NCI-H510A (cell line): Measurements from ENCODE around the gene SHLD2.
"Not testable (repeated sequence)": the region's sequence is repeated elsewhere in the genome, so short reads cannot be mapped to it uniquely, and the experiment has no call there.

ENCODE experiments used
- DNase-seq: peaks from one replicate; lab custom pipeline; 2025; lab: John Stamatoyannopoulos, UW

Gene SHLD2

DNA sequence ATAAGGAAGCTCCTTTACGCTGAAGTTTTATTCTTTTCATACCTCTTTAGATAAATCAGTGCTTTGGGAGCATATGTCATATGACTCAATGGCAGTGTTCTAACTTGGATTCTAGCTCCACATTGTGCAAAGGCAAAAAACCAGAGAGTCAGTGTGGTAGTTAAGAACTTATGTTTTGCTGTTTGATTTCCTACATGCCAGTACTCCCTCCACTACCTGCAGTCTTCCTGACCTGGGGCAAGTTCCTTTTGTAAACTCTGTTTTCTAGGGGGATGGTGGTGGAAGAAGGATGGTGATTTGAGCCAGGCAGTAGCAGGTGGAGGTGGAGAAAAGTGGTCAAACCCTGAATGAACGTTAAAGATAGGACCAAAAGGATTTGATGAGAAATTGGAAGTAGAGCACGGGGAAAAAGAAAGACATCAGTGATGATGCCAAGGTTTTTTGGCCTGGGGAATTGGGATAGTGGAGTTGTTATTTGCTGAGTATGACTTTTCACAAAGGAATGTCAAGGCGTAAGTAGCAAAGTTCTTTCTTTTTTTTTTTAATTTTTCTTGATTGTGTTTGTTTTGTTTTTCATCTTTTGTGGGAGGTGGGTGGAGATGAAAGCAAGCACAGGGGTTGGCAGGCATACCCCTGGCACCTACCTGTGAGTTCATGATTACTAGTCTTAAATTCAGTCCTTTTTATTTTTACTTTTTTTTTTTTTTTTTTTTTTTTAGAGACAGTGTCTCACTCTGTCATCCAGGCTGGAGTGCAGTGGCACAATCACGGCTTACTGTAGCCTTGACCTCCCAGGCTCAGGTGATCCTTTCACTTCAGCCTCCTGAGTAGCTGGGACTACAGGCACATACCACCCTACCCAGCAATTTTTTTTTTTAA lies 47.5 kb downstream of the SHLD2 start:
- not testable (repeated sequence) for DNase-seq

DNA sequence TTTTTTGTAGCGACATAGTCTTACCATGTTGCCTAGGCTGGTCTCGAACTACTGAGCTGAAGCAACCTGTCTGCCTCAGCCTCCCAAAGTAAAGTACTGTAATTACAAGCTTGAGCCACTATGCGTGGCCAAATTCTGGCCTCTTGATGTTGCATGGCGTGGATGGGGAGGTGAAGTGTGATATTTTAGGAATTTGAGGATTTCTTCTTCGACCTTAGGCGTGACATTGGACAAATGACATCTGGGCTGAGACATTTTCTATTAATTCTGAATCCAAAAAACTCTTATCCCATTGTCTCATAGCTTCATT lies 48.1 kb downstream of the SHLD2 start:
- DNase-seq: not testable (repeated sequence)

DNA sequence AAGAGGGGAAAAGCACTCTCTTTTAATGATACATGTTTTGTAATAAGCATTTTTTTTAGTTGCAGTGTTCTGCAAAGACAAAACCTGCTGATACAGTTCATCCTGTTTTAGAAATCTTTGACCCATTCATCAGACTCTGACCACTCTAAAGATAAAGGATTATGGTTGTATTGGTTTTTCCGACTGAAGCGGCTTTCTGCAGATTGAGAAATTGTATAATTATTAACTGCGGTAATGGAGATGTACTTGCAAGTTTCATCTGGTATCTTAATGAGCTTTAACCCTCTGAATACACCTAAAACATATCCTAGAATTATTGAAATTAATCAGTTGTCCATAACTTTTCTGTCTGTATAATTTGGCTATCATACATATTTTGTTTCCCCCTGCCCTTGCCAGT lies 50.6 kb downstream of the SHLD2 start:
- not testable (repeated sequence) for DNase-seq

DNA sequence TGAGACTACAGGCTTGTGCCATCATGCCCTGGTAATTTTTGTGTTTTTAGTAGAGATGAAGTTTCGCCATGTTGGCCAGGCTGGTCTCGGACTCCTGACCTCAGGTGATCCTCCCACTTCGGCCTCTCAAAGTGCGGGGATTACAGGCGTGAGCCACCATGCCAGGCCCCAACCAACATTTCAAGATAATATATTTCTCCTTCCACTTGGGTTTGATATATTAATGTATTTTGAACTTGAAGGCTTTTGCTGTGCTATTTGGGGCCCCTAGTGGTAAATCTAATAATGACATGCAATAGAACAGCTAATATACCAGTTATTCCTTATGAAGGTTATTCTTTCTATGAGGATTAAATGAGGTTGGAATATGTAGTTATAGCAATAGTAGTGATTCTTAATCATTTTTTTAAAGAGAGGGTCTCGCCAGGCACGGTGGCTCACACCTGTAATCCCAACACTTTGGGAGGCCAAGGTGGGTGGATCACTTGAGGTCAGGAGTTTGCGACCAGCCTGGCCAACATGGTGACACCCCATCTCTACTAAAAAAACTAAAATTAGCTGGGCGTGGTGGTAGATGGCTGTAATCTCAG lies 54.1 kb downstream of the SHLD2 start:
- not testable (repeated sequence) for DNase-seq

DNA sequence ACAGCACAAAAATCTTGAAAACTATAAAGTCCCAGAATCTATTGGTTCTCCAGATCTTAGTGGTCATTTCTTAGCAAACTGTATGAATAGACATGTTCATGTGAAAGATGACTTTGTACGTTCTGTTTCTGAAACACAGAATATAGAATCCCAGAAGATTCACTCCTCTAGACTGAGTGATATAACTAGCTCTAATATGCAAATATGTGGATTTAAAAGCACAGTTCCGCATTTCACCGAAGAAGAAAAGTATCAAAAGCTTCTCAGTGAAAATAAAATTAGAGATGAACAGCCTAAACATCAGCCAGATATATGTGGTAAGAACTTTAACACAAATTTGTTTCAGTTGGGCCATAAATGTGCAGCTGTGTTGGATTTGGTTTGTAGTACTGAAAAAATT lies 56.5 kb downstream of the SHLD2 start:
- DNase-seq: not testable (repeated sequence)

DNA sequence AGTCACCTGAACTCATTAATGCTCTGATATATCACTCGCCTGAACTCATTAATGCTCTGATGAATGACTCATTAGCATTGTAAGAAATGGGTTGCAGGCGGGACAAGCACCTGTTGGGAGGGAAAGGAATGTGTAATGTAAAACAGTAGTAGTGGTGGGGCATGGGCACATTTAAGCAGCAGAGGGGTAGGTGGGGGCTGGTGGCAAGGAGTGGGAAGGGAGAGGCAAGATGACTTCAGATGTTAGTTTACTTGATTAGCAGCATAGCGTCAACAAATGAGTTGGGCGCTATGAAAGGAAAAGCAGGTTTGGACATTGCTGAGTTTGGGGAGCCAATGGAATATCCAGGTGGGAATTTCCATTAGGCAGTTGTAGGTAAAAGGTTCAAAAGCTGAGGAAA lies 61.8 kb downstream of the SHLD2 start:
- DNase-seq: not testable (repeated sequence)

DNA sequence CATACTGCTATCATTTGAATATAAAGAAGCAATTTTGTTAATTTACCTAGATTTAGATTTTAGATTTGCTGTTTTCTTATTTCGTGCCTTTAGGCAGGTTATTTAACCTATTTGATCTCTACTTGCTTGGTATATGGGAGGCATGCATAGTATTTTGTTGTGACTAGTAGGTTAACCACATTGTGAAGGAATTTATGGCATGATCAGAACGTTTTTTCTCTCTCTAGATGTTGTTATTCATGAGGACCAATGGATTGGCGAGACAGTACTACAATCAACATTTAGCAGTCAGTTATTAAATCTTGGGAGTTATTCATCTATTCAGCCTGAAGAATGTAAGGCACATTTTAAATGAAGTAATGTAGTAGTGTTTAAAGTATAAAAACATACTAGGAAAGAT lies 62.8 kb downstream of the SHLD2 start:
- DNase-seq: not testable (repeated sequence)

DNA sequence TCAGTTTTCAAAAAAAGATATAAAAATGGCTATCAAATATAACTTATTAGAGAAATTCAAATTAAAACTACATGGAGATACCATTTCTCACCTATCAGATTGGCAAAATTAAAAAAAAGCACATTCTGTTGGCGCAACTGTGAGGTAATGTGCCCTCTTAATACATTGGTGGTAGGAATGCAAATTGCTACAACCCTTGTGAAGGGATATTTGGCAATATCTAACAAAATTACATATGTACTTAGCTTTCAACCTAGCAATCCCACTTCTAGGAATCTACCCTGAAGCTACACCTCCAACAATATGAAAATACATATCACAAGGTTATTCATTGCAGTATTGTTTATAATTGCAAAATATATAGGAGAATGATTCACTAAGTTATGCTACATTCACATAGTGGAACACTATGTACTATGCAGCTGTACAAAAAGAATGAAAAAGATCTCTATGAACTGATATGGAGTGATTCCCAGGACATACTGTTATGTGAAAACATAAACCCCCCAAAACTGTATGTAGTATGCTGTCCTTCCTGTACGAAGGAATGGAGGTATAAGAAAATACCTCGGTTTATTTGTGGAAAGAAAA lies 67.8 kb downstream of the SHLD2 start:
- not testable (repeated sequence) for DNase-seq

DNA sequence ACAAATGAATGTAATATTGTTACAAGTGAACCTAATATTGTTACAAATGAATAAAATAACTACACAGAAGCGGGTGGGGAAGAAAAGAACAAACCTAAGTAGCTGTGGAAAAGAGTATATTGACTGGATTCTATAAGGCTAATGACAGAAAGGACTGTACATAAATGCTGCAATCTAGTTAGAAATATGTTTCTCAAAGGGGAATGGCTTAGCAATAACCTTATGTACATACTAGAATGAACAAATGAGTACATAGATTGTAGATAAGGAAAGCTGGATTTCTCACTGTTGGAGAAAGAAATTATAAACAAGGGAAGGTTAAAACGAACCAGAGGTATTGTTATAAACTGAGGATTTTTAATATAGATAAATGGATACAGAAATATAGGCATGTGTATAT lies 68.4 kb downstream of the SHLD2 start:
- DNase-seq: not testable (repeated sequence)

DNA sequence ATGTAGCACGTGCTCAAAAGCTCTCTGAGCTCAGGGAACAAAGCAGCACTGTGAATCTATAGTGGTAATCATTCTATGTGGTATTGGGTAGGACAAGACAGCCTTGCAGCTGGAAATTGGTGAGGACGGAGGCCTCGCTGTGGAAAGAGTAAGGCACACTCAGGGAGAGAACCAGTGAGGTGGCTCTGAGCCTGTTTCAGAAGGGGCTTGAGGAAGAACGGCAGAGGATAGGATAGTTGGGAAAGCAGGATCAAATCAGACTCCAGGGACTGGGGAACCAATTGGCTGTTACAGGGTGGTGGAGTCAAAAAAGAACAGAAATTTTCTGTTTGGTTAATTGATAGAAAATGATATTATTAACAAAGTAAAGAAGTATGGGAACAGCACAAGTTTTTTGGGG lies 74.9 kb downstream of the SHLD2 start:
- DNase-seq: not testable (repeated sequence)

DNA sequence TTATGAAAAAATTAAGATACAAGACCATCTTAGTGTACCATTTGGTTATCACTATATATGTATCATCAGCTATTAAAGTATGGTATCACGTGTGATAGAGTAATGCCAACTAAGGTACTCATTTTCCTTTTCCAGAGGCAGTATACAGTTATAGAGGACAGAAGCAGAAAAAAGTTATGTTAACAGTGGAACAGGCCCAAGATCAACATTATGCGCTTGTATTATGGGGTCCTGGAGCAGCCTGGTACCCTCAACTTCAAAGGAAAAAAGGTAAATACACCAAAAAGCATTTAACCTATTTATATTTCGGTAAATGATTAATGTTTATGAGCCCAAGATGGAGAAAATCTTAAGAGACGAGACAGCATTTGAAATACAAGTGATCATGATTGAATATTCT lies 75.7 kb downstream of the SHLD2 start:
- not testable (repeated sequence) for DNase-seq

DNA sequence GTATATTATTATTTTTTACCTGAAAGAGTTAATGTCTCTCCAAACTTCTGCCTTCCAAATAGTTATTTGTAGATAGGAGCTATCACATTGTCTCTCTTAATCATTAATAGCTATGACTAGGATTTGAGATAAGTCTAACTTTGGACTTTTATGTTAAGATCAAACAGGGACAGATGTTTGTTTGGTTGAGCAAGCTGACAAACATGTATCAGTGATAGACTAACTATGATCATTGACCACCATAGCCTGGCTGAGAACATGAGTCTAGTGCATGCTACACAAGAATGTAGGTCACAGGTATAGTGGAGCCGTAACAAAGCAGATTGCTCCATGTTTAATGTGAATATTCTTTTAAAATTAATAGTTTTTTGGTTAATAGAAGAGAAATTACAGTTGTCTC lies 76.7 kb downstream of the SHLD2 start:
- not testable (repeated sequence) for DNase-seq

DNA sequence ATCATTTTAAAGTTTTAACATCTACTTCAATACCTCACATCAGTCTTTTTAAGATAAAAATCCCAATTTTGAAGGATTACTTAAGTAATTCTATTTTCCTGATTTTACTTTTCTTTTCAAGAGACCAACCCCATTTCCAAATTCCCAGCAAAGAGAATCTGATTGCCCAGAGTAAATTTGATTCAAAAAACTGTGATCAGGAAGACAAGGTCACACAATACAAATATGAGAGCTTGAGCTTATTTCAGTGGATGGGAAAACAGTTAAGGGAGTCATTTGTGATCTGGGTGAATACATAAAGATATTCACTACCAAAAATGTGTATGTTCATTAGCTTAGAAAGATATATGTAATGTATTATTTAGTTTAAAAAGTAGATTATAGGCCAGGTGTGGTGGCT lies 77.2 kb downstream of the SHLD2 start:
- not testable (repeated sequence) for DNase-seq

DNA sequence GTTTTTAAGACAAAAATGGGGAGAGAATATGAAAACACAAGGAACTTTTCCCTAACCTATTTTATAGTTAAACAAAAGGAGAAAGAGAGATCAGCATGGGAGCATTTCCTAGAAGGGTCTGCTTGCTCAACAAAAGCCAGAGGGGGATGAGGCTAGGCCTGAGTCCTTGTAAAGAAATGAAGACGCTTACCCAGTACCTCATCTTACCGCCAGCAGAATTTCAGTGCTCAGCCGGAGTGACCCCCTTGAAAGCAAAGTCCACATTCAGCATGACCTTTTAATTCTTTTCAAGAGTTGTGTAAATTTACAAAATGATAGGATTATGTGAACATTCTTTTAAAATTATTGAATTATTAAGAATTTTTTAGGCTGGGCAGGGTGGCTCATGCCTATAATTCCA lies 82.6 kb downstream of the SHLD2 start:
- not testable (repeated sequence) for DNase-seq

DNA sequence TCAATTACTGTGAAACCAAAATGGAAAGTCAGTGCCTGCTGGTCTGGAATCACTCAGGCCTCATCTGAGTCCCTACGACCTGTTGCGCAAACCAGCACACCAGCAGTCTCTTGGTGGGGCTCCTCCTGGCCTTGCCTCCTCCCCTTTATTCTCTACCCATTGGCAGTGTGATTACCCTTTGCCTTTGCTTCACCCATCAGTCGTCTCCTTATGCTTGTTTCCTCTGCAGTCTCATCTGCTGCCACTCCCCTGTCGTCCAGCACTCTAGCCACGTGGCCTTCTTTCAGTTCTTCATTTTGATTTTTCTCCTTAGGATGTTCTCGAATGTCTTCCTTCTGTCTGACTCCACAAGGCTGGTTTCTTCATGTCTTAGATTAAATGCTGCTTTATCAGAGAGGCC lies 89.4 kb downstream of the SHLD2 start:
- DNase-seq: not testable (repeated sequence)

DNA sequence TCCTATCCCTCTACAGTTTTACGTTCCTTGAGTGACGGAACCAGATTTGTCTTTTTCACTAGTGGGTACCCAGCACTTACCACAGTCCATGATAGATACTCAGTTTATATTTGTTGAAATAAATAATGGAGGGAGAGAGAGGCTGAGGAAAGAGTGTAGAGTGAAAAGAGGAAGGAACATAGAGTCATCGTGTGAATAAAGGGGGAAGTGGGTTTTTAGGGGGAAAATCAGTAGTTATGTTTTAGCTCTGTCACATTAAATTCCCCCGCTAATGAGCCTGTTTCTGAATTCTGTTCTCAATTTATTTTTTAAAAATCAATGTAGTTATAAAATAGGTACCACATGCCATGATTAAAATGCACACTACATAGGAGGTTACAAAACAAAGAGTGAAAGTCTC lies 91.0 kb downstream of the SHLD2 start:
- DNase-seq: not testable (repeated sequence)

DNA sequence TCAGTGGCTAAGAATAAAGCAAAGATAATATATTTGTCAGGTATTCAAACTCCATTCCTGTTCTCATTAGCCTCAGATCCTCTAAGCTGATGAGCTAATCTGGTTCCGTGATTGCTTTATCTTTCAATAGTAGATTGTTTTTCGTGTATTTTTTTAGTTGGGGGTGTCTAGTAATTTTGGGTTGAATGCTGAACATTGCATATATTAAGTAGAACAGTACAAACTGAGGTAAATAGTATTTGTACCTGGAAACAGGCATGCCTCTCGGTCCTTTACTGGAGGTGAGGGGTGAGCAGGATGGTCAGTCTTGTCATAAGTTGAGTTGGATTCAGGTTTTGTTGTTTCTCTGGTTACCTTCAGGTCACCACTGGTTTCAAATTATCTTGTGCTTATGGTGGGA lies 92.6 kb downstream of the SHLD2 start:
- not testable (repeated sequence) for DNase-seq

DNA sequence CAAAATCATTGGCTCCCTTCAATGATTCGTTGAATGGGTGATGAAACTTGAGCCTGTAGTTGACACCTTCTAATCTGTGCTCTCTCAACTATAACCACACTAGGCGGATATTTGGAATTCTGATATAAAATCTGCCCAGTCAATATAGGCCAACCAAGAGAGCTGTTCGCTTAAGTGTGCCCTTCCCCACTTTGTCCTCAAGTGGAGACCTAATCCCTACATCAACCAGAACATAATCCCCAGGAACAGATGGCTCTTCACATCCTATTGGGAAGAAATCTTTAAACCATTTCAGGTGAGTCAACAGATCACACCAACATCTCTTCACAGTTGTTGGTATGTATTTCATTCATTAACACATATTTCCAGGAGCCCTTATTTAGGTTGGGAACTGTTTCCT lies 96.8 kb downstream of the SHLD2 start:
- DNase-seq: not testable (repeated sequence)

DNA sequence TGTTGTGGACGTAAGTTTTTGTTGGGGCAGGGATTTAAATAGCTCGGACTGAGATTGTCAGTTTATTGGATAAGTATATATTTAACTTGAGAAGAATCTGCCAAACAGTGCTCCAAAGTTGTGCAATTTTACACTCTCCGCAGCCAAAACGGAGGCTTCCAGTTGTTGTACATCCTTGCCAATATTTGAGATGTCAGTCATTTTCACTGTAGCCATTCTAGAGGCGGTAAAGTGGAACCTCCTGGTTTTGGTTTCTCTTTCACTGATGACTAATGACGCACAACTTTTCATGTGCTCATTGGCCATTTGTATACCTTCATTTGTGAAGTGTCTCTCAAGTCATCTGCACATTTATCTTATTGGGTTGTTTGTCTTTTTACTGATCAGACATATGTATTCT lies 105.9 kb downstream of the SHLD2 start:
- not testable (repeated sequence) for DNase-seq

DNA sequence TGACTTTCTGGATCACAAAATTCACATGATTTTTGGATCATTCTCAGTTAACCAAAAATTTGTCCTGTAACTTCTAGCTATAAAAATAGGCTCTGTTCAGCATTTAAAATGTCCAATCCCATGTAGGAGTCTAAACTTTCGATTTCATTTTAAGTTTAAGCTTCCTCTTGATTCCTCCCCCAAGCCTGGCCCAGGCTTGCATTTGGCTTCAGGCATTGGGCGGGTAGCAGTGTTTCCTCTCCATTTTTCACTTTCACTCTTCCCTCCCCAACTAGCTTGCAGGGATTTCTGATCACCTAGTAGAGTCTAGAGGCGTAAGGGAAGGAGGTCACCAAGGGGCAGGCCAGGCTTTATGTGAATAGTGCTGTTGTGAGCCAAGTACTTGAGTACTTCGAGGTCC lies 109.8 kb downstream of the SHLD2 start:
- DNase-seq: not testable (repeated sequence)

DNA sequence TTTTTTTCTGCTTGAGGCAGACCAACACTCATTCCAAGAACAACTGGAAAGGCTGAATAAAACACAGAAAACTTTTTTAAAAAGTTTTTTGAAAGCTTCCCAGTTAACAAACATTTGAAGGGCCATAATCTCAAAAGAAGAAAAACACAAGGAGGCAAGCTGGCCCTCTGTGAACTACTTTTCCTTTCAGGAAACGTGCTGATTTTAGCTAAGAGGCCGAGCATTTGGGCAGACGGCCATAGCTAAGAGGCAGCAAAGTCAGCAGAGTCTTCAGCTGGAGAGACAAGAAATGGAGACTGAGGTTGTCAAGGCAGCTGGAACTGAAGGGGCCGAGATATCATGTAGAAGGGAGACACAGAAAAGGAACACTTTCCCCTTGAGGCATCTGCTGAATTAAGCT lies 111.9 kb downstream of the SHLD2 start:
- DNase-seq: not testable (repeated sequence)

DNA sequence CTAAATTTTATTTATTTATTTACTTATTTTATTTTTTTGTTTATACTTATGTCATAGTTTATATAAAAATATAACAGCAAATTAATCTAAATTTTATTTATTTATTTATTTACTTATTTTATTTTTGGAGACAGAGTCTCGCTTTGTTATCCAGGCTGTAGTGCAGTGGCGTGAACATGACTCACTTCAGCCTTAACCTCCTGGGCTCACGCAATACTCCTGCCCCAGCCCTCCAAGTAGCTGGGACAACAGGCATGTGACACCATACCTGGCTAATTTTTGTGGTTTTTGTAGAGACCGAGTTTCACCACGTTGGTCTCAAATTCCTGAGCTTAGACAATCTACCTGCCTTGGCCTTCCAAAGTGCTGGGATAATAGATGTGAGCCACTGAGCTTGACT lies 115.3 kb downstream of the SHLD2 start:
- DNase-seq: not testable (repeated sequence)

DNA sequence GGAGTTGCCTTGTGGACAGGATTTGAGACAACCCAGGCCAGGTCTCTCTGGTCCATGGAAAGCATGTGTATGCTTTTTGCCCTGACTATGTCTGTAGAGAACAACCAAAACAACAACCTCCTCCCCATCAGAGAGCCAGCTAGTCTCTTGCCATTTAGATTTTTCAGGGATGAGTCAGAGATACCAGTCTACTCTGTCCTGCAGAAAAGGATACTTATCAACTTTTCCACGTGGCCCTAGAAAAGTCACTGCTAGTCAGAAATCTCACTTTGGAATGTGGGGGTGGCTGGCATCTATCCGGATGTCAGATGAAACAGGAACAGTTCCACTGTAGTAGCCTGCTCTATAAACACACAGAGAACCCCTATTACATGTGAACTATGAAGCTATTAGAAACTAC lies 116.8 kb downstream of the SHLD2 start:
- not testable (repeated sequence) for DNase-seq
